Stimulated activated CD4-positive, alpha-beta T cell treated with anti-CD3 and anti-CD28 coated beads, Interleukin-12 subunit alpha, Interleukin-12 subunit beta, amount 100 ng/mL, for 4 hours (primary cell): ENCODE results near the gene SH2B2.
"Not testable (repeated sequence)": the region's sequence is repeated elsewhere in the genome, so short reads cannot be mapped to it uniquely, and the experiment has no call there.

Source experiments
- DNase-seq: peaks from one replicate; pipeline ENCODE4 v3.0.0-alpha.2; 2020

Gene SH2B2

GRCh38 chr7:102337420-102337819 is 50.8 kb downstream of the SH2B2 start:
- not testable (repeated sequence) for DNase-seq

GRCh38 chr7:102340599-102341368 is 54.1 kb downstream of the SH2B2 start:
- not testable (repeated sequence) for DNase-seq

GRCh38 chr7:102346983-102347382 is 60.3 kb downstream of the SH2B2 start:
- not testable (repeated sequence) for DNase-seq

GRCh38 chr7:102356344-102356743 is 69.7 kb downstream of the SH2B2 start, which contains the start of gene SPDYE6:
SPDYE6 (minus strand) TSS chr7:102356444; CDS start chr7:102356023, 421 bp downstream.
- not testable (repeated sequence) for DNase-seq

- DNase-seq, result peak; percentile 85
Measured at GRCh38 chr7:102363549-102364393, 77.1 kb downstream of the SH2B2 start.

GRCh38 chr7:102364394-102364886 is 77.8 kb downstream of the SH2B2 start:
- peak; percentile 1 for DNase-seq

- not testable (repeated sequence) for DNase-seq
Measured at GRCh38 chr7:102365390-102365789, 78.7 kb downstream of the SH2B2 start.

GRCh38 chr7:102370038-102370437 is 83.4 kb downstream of the SH2B2 start:
- not testable (repeated sequence) for DNase-seq
